K562 (cell line): ENCODE results near the gene ZSWIM4. TPM values are rescaled to one million over a fixed set of nuclear protein-coding genes. Genes with fewer than 3 reads are reported as not detected.

Experiments
- ATAC-seq: fragments of 200-7000 bp; cut with Tn5 transposase; 3 replicates; pipeline ENCODE4 v1.9.1; 2020; ENCODE audit warnings: moderate library complexity
- BruUV-seq: library from RNA; stranded (reverse); fragments of 400-500 nt; replicated peaks from 2 replicates; lab custom pipeline; 2021; lab: Mats Ljungman, UMichigan
- CTCF ChIA-PET: fragments of 300-600 bp; formaldehyde crosslinking; extraction: SDS; loops from one replicate; lab custom pipeline; 2021; ENCODE audit warnings: low intra/inter-chr PET ratio; lab: Yijun Ruan, JAX
- POLR2A ChIA-PET: fragments of 300-600, 350-650 bp; sonication (Branson Sonifier 250); formaldehyde crosslinking; extraction: SDS; loops from one replicate; lab custom pipeline; 2021; ENCODE audit warnings: antibody characterized with exemption, inconsistent platforms; lab: Yijun Ruan, JAX
- DNase-seq, 4 experiments: peaks; one replicate each; pipeline versions ENCODE4 v3.0.0 to v3.0.0-alpha.2; 2011 to 2018; ENCODE audit warnings: low spot score in 3 of 4, mixed read lengths in 3 of 4; ENCODE audit errors: extremely low read depth in 1 of 4
- FAIRE-seq: peaks from 2 replicates; lab custom pipeline; 2011; peaks lifted over from hg19 to GRCh38; lab: Jason Lieb, UNC
- H2AFZ ChIP-seq: 2 replicates; pipeline ENCODE4 v1.6.0; 2011; ENCODE audit warnings: low read depth, low read length, control low read depth, inconsistent platforms
- H3K27ac ChIP-seq: fragments of 200-600 bp; 3 replicates; pipeline ENCODE4 v1.8.0; 2011; ENCODE audit warnings: low read depth, mild to moderate bottlenecking, control low read depth, inconsistent platforms, low read length, moderate library complexity, mixed read lengths; ENCODE audit errors: extremely low read depth
- H3K27me3 ChIP-seq, 2 experiments: fragments of 300-600 bp in 1 of 2; 2 replicates in 1 of 2; 3 replicates in 1 of 2; pipeline versions ENCODE4 v1.6.0 to v1.8.0; 2011; ENCODE audit warnings: inconsistent platforms in 2 of 2, low read length in 2 of 2, mild to moderate bottlenecking in 1 of 2, mixed read lengths in 1 of 2, moderate library complexity in 1 of 2; ENCODE audit not compliant: control insufficient read depth in 2 of 2, insufficient read depth in 2 of 2
- H3K36me3 ChIP-seq: fragments of 300-600 bp; 3 replicates; pipeline ENCODE4 v1.8.0; 2011; ENCODE audit warnings: mild to moderate bottlenecking, low read length, inconsistent platforms; ENCODE audit not compliant: control insufficient read depth, insufficient read depth
- H3K4me1 ChIP-seq, 2 experiments: fragments of 200-600 bp in 1 of 2; replicated peaks in 1 of 2; 2 replicates in 1 of 2; 3 replicates in 1 of 2; pipeline versions ENCODE4 v1.5.1 to v1.8.0; 2011; ENCODE audit warnings: inconsistent platforms in 2 of 2, low read length in 2 of 2, mild to moderate bottlenecking in 1 of 2, mixed read lengths in 1 of 2, moderate library complexity in 1 of 2; ENCODE audit not compliant: control insufficient read depth in 2 of 2, insufficient read depth in 2 of 2
- H3K4me2 ChIP-seq: 2 replicates; pipeline ENCODE4 v1.6.1; 2011; ENCODE audit warnings: low read length, control low read depth, inconsistent platforms, mixed read lengths; ENCODE audit not compliant: insufficient read depth
- H3K4me3 ChIP-seq: fragments of 200-600 bp; sonication (generic), shearing (Covaris generic); 2 replicates; pipeline ENCODE4 v1.5.1; 2016; ENCODE audit warnings: control low read depth, inconsistent platforms
- H3K79me2 ChIP-seq: fragments of 200-600 bp; 3 replicates; pipeline ENCODE4 v1.8.0; 2011; ENCODE audit warnings: low read length, inconsistent platforms; ENCODE audit not compliant: control insufficient read depth, insufficient read depth
- H3K9ac ChIP-seq, 2 experiments: 2 replicates each; pipeline versions ENCODE4 v1.6.0 to v1.6.1; 2011; ENCODE audit warnings: low read depth in 2 of 2, low read length in 2 of 2, control low read depth in 1 of 2, inconsistent platforms in 1 of 2, mild to moderate bottlenecking in 1 of 2, mixed read lengths in 1 of 2; ENCODE audit not compliant: insufficient read depth in 1 of 2
- H3K9me1 ChIP-seq: one replicate; pipeline ENCODE4 v1.6.0; 2011; ENCODE audit warnings: inconsistent platforms, mild to moderate bottlenecking, low read length, moderate library complexity; ENCODE audit not compliant: control insufficient read depth, insufficient read depth
- H3K9me3 ChIP-seq: replicated peaks from 2 replicates; pipeline ENCODE4 v1.5.1; 2011; ENCODE audit warnings: low read depth, low read length, inconsistent platforms; ENCODE audit not compliant: control insufficient read depth, insufficient read depth
- H4K20me1 ChIP-seq: replicated peaks from 2 replicates; pipeline ENCODE4 v1.6.1; 2011; ENCODE audit warnings: low read length, inconsistent platforms, mixed read lengths; ENCODE audit not compliant: control insufficient read depth, insufficient read depth
- CBX8 ChIP-seq: fragments of 200-600 bp; sonication (generic); IDR thresholded peaks from 2 replicates; pipeline ENCODE4 v1.6.1; 2012; ENCODE audit warnings: borderline replicate concordance, mixed run types, low read depth, mild to moderate bottlenecking, moderate library complexity, mixed read lengths, low read length, control low read depth, inconsistent platforms; ENCODE audit not compliant: poor library complexity, severe bottlenecking; ENCODE audit errors: extremely low read depth
- JUND ChIP-seq, 2 experiments: IDR thresholded peaks; 2 replicates in 1 of 2; 3 replicates in 1 of 2; pipeline ENCODE4 v1.6.1; 2011; ENCODE audit warnings: borderline replicate concordance in 2 of 2, low read depth in 2 of 2, low read length in 2 of 2, improper control_type of control experiment in 1 of 2, missing biosample characterization in 1 of 2, missing genetic modification characterization in 1 of 2, missing genetic modification reagents in 1 of 2
- KAT2B ChIP-seq: IDR thresholded peaks from one replicate; pipeline ENCODE4 v1.6.1; 2012; ENCODE audit warnings: low read depth, mild to moderate bottlenecking, control low read depth, inconsistent platforms, low read length, moderate library complexity
- SPI1 ChIP-seq: IDR thresholded peaks from 2 replicates; pipeline ENCODE4 v1.6.1; 2011; ENCODE audit warnings: low read depth, low read length, control low read depth, borderline replicate concordance
- WGBS: fragments of 100-300 bp; shearing (Covaris generic); methylation state at CpG from one replicate; pipeline ENCODE4 v1.1.6; 2016; ENCODE audit warnings: low coverage, mixed read lengths; ENCODE audit not compliant: insufficient coverage; ENCODE audit errors: missing lambda C conversion rate; 5-methylcytosine and 5-hydroxymethylcytosine counted together
- in situ Hi-C: fragments of 300-500 bp; cut with MboI; formaldehyde crosslinking; loops from 4 replicates; pipeline ENCODE4 v1.15.0; 2018; ENCODE audit warnings: inconsistent platforms, mixed read lengths
- intact Hi-C: fragments of 100-400 bp; cut with micrococcal nuclease; formaldehyde crosslinking; loops from 2 replicates; pipeline ENCODE4 v1.14.2; 2022
- polyA plus RNA-seq, 8 experiments: library from polyadenylated mRNA; depleted of rRNA in 4 of 8; stranded (reverse) in 5 of 8; unstranded in 3 of 8; fragments of >200 nt; fragmentation: Nextera tagmentation in 2 of 8; fragmentation: Illumina TruSeq in 1 of 8; extraction: Ambion mirVana in 2 of 8; extraction: Trizol in 1 of 8; gene quantifications; 2 replicates each; pipeline versions ENCODE4 v1.2.1 to v1.2.3, GENCODE V29; 2011 to 2014; ENCODE audit warnings: inconsistent platforms in 1 of 8, missing spikeins in 1 of 8
- total RNA-seq, 7 experiments: library from RNA; depleted of rRNA in 6 of 7; stranded (reverse); fragments of >200 nt in 6 of 7; fragmentation: Illumina TruSeq in 2 of 7; extraction: Trizol in 2 of 7; gene quantifications; 2 replicates each; pipeline versions ENCODE4 v1.2.1 to v1.2.3, GENCODE V29; 2011 to 2021; ENCODE audit warnings: low replicate concordance in 1 of 7
- TF ChIP-seq, protein P1 (sequence below): fragments of 250-450 bp; sonication (Bioruptor Pico); IDR thresholded peaks from 2 replicates; pipeline ENCODE4 v1.9.0; 2021; ENCODE audit warnings: mild to moderate bottlenecking
- TF ChIP-seq, protein P2 (sequence below): fragments of 250-450 bp; sonication (Bioruptor Pico); IDR thresholded peaks from 2 replicates; pipeline ENCODE4 v1.8.0; 2022; ENCODE audit warnings: moderate library complexity, mild to moderate bottlenecking, inconsistent platforms

ZSWIM4 gene
- total and polyA plus RNA-seq, 9 of the 15 experiments (the other 6 are each of a cell fraction or from before 2014, with no cell fraction given) = 0.25 to 3.7 (median 0.79) TPM; not detected in 2

DNA sequence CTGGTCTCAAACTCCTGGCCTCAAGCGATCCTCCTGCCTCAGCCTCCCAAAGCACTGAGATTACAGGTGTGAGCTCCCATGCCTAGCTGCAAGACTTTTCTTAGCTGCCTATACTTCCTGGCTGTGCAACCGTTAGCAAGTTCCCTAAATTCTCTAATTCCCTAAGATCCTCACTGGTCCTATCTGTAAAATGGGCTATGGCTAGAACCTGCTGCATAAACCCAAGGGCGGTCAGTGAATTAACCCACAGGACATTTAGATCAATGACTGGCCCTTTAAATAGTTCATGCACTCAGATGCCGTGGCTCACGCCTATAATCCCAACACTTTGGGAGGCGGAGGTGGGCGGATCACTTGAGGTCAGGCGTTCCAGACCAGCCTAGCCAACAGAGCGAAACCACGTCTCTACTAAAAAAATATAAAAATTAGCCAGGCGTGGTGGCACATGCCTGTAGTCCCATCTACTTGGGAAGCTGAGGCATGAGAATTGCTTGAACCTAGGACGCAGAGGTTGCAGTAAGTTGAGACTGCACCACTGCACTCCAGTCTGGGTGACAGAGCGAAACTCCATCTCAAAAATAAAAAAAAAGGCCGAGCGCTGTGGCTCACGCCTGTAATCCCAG, 25.1 kb upstream of the ZSWIM4 start (continued):
- TF ChIP-seq, protein P1, sequence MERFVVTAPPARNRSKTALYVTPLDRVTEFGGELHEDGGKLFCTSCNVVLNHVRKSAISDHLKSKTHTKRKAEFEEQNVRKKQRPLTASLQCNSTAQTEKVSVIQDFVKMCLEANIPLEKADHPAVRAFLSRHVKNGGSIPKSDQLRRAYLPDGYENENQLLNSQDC = no peak

DNA sequence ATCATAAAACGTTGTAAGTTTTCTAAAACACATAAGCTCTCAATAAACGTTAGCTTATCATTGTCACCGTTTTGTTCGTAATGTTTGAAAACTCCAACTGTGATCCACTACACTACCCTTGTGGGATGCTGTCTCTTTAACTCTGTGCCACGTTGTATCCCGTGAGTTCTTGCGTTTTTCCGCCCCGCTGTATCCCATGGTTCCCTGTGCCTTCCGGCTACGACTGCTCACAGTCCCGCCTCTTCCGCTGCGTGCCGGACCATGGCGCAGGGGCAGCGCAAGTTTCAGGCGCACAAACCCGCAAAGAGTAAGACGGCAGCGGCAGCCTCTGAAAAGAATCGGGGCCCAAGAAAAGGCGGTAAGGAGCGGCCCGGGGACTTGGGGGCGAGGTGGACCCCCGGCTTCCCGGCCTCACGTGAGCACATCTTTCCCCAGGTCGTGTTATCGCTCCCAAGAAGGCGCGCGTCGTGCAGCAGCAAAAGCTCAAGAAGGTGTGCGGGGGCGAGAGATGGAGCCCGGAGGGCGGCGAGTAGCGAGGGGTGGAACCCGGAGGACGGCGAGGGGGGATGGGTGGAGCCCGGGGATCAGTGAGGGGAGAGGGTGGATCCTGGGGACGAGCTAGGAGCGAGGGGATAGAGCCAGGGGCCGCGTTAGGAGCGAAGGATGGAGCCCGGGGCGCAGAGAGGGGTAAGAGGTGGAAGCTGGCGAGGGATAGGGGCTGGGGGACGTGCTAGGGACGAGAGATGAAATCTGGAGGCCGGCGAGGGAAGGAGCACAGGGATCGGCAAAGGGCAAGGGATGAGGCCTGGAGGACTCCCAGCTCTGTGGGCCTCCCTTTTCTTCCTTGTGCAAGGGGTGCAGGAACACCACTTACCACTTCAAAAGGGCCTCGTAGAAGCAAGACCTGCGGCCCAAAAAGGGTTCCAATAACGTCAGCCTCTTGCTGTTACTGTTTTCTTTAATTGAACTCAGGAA, 20.7 kb upstream of the ZSWIM4 start, which contains the start of gene C19orf53:
C19orf53 (plus strand) TSS at position 240 of the 975 bp plus-strand sequence; CDS start at position 262, 22 bp downstream.
- CTCF ChIA-PET = interaction anchor here (1.1 kb wide), 1 partner anchor 10 kb away, joined by 3 read pairs; no protein-coding TSS in a partner anchor
- H3K4me2 ChIP-seq = peak within 1 kb of the TSS; percentile 98
- DNase-seq (peak; percentile 91 to 97 (median 96)), ATAC-seq (peak; percentile 100), FAIRE-seq (peak; percentile 95)
- H3K4me1 ChIP-seq = peaks cover 10 to 20% of the 10 kb centered on the region in 2 experiments
- H3K36me3 ChIP-seq = peaks cover 54% of the 10 kb centered on the region
- intact Hi-C loops = no loop called here
- H3K9ac ChIP-seq = peak within 1 kb of the TSS; percentile 84 to 99
- H3K9me3 ChIP-seq = no peaks in the 10 kb centered on the region
- BruUV-seq = TSS peak; percentile 57
- peak within 1 kb of the TSS; percentile 86 for H3K27ac ChIP-seq
- no peaks in the 10 kb centered on the region for H3K27me3 ChIP-seq
- under 1% methylated on average over 49 of the region's 61 CpGs for WGBS
- POLR2A ChIA-PET = interaction anchor here (0.6 to 1.7 kb wide), 10 partner anchors 9 to 178 kb away, joined by 3 to 6 read pairs (median 3); partner anchors contain the start of genes DCAF15 and MRI1
- H3K4me3 ChIP-seq = peak within 1 kb of the TSS; percentile 90
- peak within 1 kb of the TSS; percentile 89 for H2AFZ ChIP-seq
- H3K9me1 ChIP-seq = no peaks in the 10 kb centered on the region
- in situ Hi-C loops = no loop called here
- H4K20me1 ChIP-seq = no peaks in the 10 kb centered on the region
- peaks cover 25% of the 10 kb centered on the region for H3K79me2 ChIP-seq
- TF ChIP-seq SPI1 (0 out of 2 replicates have a peak, but pooled peaks have one; percentile 35), KAT2B (no peak), CBX8 (no peak), JUND (IDR thresholded peaks at IDR 0.05; ENCODE audit: borderline replicate concordance, low read depth, low read length) (peak; percentile 68), JUND (tag; IDR thresholded peaks at IDR 0.05; ENCODE audit: borderline replicate concordance, low read depth, low read length) (peak; percentile 57; the same call in 1 of the 3 replicates)
- TF ChIP-seq, protein P2, sequence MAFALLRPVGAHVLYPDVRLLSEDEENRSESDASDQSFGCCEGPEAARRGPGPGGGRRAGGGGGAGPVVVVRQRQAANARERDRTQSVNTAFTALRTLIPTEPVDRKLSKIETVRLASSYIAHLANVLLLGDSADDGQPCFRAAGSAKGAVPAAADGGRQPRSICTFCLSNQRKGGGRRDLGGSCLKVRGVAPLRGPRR = no peak
